ENCODE data around the gene GRIN2C.

GRIN2C gene

DNA sequence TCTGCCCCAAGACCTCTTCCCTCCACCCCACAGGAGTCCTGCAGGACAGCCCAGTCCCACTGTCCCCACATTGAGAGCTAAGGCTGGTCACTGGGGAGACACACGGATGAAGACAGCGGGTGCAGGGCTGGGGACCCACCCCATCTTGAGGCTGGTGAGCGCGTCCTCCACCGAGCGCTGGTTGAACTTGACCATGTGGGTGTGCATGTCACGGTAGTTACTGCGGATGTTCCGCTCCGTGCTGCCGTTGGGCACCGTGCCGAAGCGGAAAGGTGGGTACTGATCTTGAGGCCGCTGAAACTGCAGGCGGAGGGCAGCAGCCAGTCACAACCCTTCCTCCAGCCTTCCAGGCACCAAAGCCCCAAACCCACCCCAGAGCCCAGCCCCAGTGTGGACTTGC is 13.1 kb downstream of the GRIN2C start:
- no peak for DNase-seq (ENCODE audit: low read depth)

DNA sequence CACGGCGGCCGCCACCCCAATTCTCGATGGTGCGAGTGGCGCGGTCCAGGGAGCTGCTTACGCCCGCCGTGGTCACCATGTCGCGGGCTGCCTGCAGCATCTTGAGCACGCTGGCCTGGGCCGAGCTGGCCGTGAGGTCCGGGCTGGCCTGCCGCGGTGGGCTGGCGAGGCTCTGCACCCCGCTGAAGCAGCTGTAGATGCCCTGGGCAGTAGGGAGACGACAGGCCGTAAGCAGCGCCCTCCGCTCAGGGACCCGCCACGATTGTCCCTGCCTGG is 16.4 kb downstream of the GRIN2C start:
- no peak for DNase-seq (ENCODE audit: low read depth)

GRCh38 chr17:74842599-74843351 is 16.9 kb downstream of the GRIN2C start:
- no peak for DNase-seq (ENCODE audit: low read depth)

GRCh38 chr17:74842146-74842598 is 17.5 kb downstream of the GRIN2C start:
- no peak for DNase-seq (ENCODE audit: low read depth)

DNA sequence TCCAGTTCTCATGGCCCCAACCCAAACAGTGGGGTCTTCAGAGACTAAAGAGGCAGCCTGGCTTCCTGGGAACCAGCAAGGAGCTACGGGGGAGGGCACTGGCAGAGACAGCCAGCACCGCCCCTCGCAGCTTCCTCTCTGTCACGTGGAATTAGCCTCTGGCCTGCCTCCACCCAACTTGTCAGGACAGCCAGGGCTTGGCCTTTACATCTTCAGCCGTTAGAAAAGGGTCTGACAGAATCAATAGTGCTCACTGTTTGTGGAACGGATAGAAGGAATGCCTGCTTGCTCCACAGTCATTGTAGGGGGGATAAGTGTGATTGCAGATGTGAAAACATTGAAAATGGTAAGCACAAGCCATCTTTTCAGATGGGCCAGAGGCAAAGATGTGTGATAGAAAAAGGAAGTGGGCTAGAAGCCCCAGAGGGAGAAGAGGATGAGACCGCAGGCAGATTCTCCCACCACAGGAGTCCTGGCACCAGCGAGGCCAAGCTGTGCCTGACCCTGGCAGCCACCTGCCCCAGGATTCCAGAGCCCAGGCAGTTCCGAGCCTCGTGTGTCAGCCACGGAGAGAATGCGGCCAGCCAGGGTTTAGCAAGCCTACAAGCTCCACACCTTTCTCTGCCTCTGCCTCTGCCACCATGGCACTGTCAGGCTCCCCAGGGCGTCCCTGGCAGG is 18.6 kb downstream of the GRIN2C start:
- no peak for DNase-seq (ENCODE audit: low read depth)

GRCh38 chr17:74839990-74840852 is 19.5 kb downstream of the GRIN2C start:
- DNase-seq (ENCODE audit: low read depth) = no peak

- no peak for DNase-seq (ENCODE audit: low read depth)
Measured at GRCh38 chr17:74838274-74838673, 21.4 kb downstream of the GRIN2C start.

DNA sequence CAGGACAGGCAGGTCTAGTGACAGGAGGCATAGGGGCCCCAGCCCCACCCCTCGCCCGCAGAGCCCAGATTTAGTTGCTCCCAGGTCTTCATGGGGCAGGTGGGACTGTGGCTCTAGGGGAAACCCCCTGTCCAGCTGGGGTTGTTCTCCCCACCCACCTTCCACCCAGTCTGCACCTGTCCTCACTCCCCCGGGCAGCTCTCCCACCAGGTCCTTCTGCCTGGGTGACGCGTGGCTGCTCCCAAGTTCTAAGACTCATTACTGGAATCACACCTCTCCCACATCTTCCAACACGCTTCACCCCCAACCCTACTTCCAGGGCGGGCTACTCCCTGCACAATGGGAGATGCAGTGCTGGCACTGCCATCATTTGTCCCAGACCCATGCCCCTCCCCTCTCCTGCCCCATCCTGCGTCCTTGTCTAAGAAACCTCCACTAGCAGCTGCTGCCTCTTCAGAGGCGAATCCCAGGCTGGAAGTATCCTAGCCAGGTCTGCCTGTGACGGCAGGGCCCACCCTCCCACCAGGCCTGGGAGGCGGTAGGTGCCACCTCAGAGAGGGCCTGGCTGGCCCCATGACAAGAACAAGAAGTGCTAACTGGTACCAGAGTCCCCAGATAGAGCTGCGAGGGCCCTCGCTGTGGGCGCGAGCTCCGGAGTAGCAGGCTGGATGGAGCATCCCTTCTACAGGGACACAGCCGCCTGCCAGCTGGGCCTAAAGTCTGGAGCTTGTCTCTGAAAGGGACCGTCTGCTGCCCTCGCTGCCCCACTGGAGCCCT is 22.8 kb downstream of the GRIN2C start:
- no peak for DNase-seq (ENCODE audit: low read depth)

- DNase-seq (ENCODE audit: low read depth) = no peak
Measured at GRCh38 chr17:74836191-74836590, 23.5 kb downstream of the GRIN2C start.

DNA sequence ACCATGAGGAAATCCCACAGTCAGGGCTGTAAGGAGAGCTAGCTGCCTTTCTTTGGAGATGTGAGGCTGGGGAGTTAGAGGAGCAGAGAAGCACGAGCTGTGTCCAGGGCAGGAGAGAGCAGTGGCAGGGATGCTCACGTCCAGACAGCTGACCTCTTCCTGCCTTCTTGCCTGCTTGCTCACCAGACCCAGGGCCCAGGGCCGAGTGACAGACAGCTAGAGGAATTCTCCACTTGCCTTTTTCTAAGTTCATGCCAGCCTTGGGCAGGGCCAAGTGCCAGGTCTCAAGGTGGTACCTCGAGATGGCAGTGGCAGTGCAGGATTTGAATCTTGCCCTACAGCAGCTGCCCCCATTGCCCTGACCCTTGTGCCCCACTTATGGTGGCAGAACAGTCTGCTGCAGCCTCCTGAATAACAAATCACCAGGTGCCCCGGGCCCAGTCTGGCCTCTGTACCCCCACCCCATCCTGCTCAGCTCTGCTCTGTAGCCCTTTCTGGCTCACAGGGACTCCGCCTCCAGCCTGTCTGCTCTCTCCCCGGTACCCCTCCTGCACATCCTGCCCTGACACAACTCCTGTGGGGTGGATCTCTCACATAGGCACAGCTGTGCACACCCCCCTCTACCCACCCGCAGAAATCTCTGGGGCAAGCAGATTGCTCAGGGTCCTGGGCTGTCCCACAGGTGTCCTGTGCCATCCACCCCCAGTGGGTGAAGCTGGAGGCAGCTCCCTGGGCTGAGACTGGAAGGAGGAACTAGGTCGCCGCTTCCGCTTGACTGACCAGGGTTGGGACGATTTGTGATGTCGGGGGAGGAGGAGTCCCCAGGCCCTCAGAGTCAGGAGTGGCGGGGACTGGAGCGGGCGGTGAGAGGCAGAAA is 25.9 kb downstream of the GRIN2C start:
- no peak for DNase-seq (ENCODE audit: low read depth)

- no peak for DNase-seq (ENCODE audit: low read depth)
Measured at GRCh38 chr17:74832421-74832820, 27.3 kb downstream of the GRIN2C start.

- no peak for DNase-seq (ENCODE audit: low read depth)
Measured at GRCh38 chr17:74831444-74832146, 28.1 kb downstream of the GRIN2C start.

DNA sequence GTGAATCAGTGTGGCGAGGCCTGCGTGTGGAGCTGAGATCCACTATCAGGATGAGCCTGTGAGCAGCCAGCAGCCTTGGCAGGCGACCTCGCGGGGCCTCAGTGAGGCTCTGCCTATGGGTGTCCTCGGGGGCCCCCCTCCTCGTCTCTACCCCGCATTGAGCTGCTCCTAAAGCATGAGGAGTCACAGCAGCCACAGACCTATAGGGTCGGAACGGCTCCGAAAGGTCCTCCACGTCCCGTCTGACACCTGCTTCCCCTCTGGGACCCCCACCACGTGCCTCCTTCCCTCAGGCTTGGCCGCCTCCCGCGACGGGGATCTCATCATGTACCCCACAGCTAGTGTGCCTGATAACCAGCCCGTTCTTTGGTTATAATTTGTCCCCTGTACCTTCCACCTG is 28.8 kb downstream of the GRIN2C start:
- DNase-seq (ENCODE audit: low read depth) = no peak

DNA sequence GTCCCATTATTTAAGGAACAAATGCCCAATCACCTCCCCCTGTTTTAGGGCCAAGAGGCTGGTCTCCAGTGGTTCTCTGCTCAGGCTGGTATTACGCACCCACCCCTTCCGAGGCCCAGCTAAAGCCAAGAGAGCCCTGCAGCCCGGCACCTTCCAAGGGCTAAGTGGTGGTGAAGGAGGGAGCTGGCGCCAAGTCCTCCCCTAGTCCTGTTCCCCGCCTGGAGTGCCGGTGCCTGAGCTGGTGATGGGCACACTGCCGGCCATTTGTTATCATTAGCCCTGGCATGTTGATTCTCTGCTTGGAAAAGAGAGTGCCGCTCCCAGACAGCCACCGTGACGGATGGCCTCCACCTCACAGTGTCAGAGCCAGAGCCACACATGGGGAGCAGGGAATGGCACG is 31.9 kb downstream of the GRIN2C start:
- no peak for DNase-seq (ENCODE audit: low read depth)

DNA sequence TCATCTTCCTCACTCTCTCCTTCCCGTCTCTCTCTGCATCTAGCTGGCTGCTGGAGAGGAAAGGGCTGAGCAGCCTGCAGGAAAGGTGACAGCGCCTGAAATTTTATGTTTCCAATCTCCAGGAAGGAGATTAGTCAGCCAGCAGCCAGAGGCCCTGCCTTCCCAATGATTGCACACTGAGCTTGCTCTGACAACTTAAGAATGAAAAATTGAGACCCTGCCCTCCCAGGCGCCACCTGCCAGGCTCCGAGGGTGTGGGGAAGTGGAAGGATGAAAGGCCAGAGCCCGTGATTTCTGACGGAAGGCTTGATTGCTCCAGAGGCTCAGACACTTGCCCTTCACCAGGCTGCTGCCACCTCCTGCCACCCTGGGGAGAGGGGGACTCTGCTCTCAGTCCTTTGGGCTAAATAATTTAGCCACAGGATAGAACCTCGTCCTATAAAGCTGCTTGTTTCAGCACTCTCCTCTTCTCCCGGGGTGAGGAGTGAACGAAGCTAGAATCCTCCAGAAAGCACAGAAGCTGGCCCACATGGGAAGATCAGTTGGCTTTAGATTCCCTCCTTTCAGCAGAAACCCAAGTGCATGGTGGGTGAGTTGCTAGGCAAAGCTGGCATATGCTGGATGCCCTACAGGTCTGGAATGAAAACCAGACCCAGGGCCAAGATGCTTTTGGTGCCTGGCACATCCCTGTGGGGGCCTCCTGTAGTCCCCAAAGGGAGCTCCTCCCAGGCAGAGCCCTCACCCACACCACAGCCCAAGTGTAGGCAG is 33.5 kb downstream of the GRIN2C start:
- no peak for DNase-seq (ENCODE audit: low read depth)

GRCh38 chr17:74824961-74825627 is 34.6 kb downstream of the GRIN2C start:
- no peak for DNase-seq (ENCODE audit: low read depth)

DNA sequence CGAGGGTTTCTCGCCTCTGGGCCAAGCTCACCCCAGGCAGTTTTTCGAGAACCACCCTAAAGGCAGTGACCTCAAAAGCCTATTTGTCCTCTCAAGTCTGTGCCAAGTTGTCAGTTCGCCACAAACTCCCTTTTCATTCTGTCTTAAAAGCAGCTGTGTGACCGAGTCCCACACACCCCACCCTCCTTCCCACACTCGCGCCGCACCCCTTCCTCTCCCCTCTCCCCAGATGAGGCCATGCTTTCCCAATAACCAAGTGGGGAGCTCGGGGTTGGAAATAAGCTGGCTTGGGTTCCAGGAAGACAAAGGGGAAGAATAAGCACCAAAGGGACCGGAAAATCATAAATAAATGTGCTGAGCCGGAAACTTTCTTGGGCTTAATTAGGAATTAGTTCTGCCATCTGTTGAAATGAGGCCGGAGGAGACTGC is 36.7 kb downstream of the GRIN2C start:
- no peak for DNase-seq (ENCODE audit: low read depth)

GRCh38 chr17:74822335-74822938 is 37.2 kb downstream of the GRIN2C start:
- DNase-seq (ENCODE audit: low read depth) = no peak
